Limb (tissue), 2 donors: Measurements from ENCODE around the gene CPNE6.

Experiments
- DNase-seq, 2 donors: peaks; one replicate each; pipeline ENCODE4 v3.0.0-alpha.2; 2016; ENCODE audit errors: extremely low spot score in 2 of 2

CPNE6 gene

DNA sequence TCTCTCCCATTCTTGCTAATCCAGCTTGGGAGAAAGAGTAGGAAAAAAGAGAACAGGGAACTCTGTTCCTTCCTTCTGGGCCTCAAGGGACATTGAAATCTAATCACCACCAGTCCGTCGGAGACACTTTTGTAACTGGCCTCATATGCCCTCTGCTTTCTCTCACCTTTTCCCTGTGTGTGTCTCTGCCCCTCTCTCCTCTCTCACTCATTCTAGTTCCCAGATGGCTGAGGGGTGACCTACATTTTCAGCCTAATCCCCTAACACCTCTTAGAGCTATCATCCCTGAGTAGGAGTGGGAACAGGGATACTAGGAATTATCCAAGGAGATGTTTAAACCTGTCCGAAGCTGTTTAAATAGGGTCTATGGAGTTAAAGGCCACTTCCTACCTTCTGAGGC is 13.9 kb downstream of the CPNE6 start:
- DNase-seq, result no peak

DNA sequence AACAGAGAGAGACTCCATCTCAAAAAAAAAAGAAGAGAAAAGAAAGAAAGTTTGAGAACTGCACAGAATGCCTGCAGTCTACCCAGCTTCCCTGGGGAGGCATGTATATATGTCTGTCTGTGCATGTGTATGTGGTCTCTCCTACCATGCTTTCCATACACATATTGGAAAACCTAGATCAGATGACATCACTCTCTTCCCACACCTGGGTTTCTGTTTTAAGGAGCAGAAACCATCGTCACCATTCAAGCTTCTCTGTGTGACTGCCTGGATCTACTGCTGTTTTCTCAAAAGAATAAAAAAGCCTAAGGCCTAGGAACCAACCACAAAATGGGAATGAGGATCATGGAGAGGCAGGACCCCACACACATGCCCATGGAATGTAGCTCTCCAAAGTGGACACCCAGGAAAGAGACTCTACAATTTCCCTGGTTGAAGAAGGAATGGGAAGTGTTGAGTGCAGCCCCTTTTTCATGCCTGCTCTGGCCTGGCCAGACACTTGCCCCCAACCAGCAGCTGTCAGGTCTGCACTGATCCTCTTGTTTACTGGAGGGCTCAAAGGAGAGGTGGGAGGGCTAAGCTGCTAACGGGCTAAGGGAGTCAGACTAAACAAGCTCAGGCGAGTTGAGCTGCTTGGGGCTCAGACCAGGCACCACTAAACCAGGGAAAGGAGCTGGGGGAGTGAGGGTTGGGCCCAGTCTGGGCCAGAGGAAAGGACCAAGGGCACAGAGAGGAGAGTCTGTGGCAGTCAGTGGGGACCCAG is 15.0 kb downstream of the CPNE6 start:
- DNase-seq, result no peak

- DNase-seq, result no peak
Observed at GRCh38 chr14:24087004-24087403, 15.6 kb downstream of the CPNE6 start.

GRCh38 chr14:24088095-24088494 is 16.7 kb downstream of the CPNE6 start:
- no peak for DNase-seq

DNA sequence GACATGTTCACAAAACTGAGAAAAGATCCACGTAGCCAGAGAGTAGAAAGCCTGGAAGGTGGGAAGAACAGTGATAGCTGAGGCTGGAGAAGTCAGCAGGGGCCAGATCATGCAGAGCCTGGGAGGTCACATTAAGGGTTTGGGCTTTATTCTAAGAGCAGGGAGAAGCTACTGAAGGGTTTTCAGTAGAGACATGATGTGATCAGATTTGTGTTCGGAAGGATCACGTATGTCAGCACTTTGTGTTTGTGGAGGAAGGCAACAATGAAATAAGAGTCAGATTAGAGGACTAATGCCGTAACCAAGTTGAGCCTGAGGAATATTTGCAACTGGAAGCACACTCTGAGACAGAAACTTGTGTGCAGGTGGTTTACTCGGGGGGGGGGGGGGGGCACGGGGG is 18.5 kb downstream of the CPNE6 start:
- DNase-seq, result no peak

DNA sequence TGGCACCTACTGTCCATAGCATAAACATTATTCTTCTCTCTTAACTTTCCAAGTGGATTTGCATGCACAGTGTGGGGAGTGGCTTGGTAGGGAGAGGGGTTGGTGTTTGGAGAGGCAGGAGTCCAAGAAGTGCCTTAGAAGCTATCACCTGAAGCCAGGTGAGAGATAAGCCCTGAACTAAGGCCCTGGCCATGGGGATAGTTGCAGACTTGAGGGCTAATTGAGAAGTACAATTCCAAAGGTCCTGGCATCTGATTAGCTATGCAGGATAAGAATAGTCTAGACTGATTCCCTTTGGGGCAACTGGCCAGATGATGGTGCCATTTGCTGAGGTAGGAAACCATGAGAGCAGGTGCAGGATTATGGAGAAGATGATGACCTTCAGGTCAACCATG is 20.7 kb downstream of the CPNE6 start:
- no peak for DNase-seq

GRCh38 chr14:24092505-24093206 is 21.3 kb downstream of the CPNE6 start:
- DNase-seq, result no peak

GRCh38 chr14:24093207-24093900 is 22.0 kb downstream of the CPNE6 start:
- DNase-seq, result peak in 1 of 2 donors; percentile 27

DNA sequence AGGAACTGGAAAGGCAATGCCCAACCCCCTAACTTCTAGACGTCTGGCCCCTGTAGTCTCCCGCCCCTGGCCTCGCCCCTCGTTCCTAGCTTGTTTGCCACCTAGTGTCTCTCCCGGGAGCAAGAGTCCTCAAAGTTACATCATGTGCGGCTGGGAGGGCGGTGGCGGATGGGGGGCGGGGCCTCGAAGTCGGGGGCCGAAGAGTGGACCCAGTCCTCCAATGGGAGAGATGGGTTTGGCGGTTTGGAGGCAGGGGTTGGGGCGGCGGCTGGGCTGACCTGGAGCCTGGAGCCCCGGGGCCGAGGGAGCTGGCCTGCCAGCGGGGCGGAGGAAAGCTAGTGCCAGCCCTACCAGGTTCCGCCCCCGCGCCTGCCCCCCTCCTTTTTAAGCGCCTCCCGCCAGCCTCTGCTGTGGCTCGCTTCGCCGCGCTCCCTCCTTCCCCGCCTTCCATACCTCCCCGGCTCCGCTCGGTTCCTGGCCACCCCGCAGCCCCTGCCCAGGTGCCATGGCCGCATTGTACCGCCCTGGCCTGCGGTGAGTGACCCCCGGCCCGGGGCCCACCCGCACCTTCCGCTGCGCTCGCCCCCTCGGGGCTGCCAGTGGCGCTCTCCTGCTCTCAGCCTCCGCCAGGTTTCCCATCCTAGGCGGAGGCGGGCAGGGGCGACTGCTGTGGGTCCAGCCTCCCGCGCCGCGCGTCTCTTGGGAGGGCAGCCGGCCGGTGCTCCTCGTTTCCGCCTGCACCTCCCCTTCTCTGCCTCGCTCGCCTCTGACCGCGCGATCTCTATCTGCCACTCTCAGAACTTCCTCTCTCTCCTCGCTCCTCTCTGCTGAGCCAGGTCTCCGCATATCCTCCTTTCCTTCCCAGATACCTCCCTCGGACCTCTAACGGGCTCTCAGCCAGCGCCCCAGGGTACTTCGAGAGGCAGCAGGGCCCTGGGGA is 22.8 kb downstream of the CPNE6 start, which contains the start of gene PCK2:
TSS of gene PCK2 (plus strand) at position 411 of the 940 bp plus-strand sequence. CDS start at position 506, 95 bp downstream.
- peak; percentile 50 to 83 for DNase-seq

- DNase-seq, result no peak
Observed at GRCh38 chr14:24094841-24095270, 23.5 kb downstream of the CPNE6 start.

DNA sequence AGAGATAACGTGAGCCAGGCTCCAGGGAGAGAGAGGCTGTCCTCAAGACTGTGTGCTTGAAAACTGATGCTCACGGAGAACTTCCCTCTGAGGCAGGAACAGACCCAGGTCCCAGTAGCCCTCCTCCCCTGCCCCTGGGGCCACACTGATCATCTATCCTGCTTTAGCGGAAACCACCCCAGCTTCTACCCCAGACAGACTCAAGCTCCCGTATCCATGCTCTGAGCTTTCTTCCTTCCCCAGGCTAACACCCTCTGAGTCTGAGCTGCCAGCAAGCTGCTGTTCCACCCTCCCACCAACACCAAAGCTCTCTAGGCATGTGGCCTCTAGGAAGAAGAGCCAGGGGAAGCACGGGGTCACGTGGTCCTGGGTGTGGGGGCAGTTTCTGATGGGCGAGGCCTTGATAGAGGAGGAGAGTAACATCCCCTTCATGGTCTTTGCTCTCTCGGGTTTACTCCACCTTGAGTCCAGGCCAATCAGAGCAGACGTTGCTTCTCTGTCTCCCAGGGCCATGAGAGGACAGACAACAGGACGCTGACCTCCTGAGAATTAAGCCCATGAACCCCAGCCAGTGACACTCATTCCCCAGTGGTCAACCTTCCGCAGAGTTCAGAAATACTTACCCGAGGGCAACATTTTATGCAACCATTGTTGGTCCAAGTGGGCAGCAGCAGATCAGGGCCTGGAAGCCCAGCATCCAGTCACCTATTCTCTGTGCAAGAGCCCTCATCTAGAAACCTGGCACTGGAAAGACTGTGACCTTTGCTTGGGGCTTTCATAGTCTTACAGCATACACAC is 24.1 kb downstream of the CPNE6 start:
- no peak for DNase-seq

GRCh38 chr14:24096545-24097181 is 25.3 kb downstream of the CPNE6 start:
- no peak for DNase-seq

DNA sequence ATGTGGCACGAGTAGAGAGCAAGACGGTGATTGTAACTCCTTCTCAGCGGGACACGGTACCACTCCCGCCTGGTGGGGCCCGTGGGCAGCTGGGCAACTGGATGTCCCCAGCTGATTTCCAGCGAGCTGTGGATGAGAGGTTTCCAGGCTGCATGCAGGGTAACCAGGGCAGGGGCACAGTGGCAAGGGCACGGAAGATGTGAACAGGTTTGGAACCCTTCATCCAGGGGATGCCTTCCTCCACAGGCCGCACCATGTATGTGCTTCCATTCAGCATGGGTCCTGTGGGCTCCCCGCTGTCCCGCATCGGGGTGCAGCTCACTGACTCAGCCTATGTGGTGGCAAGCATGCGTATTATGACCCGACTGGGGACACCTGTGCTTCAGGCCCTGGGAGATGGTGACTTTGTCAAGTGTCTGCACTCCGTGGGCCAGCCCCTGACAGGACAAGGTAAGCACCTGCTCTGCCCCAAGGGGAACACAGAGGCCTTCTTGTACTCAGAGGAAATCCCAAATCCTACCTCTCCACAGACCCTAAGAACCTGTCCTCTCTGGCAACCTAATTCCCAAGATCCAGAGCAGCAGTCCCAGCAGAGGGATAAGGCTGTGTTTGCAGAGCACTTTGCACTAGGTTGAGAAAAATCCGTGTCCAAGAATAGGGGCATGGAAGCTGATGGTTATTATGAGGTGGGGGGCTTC is 27.0 kb downstream of the CPNE6 start:
- DNase-seq, result no peak

- no peak for DNase-seq
Observed at GRCh38 chr14:24098927-24099813, 27.8 kb downstream of the CPNE6 start.

- DNase-seq, result no peak
Observed at GRCh38 chr14:24100197-24100981, 29.0 kb downstream of the CPNE6 start.

- no peak for DNase-seq
Observed at GRCh38 chr14:24100982-24101494, 29.7 kb downstream of the CPNE6 start.
